DOHH2 (cell line): ENCODE results near the gene TCHP.

Source experiments
- EZH2phosphoT487 ChIP-seq: fragments of 200-600 bp; sonication (generic); IDR thresholded peaks from 2 replicates; pipeline ENCODE4 v1.6.1; 2017; ENCODE audit warnings: borderline replicate concordance, mild to moderate bottlenecking, antibody characterized with exemption, low read length, moderate library complexity, mixed read lengths
- TF ChIP-seq, protein P1 (sequence below): fragments of 200-600 bp; sonication (generic); IDR thresholded peaks from one replicate; pipeline ENCODE4 v1.5.1; 2014; ENCODE audit warnings: antibody characterized with exemption, mild to moderate bottlenecking, low read depth, low read length; ENCODE audit not compliant: poor library complexity, severe bottlenecking

DNA sequence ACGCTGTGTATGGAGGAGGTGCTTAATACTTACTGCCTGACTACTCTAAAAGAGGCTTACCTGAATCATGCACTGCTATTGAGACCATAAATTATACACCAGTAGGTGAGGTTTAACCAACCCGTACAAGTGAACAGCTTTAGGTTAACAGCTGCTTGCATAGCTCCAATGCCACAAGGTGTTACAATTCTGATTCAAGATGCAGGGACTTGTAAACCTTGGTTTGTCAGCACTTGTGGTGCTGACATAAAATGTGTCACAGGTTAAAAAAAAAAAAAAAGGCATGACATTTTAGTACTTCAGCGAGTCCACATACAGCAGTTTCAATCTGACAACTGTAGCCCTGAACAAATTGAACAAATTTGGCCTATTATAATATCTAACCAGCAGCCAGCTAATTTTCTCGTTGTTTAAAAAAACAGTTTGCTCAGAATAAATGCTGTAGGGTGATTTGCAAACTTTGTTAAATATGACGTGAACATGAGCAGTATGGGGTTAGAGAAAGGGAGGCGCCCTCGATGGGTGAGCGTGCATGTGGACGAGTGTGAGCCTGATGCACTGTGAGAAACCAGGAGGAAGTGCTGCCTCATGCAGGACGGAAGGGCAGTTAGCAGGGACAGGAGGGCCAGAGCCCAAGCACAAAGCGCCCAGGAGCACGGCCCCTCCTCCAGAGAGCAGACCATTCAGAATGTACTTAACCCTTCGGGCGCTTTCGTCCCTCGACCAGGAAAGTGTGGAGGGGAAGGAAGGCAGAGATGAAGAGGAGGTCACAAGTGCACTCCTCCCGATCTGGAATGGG, 44.7 kb downstream of the TCHP start:
- TF ChIP-seq, protein P1, sequence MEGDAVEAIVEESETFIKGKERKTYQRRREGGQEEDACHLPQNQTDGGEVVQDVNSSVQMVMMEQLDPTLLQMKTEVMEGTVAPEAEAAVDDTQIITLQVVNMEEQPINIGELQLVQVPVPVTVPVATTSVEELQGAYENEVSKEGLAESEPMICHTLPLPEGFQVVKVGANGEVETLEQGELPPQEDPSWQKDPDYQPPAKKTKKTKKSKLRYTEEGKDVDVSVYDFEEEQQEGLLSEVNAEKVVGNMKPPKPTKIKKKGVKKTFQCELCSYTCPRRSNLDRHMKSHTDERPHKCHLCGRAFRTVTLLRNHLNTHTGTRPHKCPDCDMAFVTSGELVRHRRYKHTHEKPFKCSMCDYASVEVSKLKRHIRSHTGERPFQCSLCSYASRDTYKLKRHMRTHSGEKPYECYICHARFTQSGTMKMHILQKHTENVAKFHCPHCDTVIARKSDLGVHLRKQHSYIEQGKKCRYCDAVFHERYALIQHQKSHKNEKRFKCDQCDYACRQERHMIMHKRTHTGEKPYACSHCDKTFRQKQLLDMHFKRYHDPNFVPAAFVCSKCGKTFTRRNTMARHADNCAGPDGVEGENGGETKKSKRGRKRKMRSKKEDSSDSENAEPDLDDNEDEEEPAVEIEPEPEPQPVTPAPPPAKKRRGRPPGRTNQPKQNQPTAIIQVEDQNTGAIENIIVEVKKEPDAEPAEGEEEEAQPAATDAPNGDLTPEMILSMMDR: no peak
- TF ChIP-seq EZH2phosphoT487: no peak
